CD4-positive, alpha-beta T cell treated with Interleukin-17A for 4 hours (primary cell): ENCODE results near the gene IL17D.
"Not testable (repeated sequence)": the region's sequence is repeated elsewhere in the genome, so short reads cannot be mapped to it uniquely, and the experiment has no call there.

Source experiments
- DNase-seq: peaks from one replicate; pipeline ENCODE4 v3.0.0-alpha.2; 2020; ENCODE audit warnings: mixed read lengths

IL17D gene

GRCh38 chr13:20702915-20703779, at the start of gene IL17D:
IL17D (plus strand) TSS chr13:20703699; CDS start chr13:20704002, 303 bp downstream.
- peak; percentile 41 for DNase-seq

- no peak for DNase-seq
Observed at GRCh38 chr13:20654156-20654555, 49.3 kb upstream of the IL17D start.

- DNase-seq, result no peak
Observed at GRCh38 chr13:20658451-20659040, 45.0 kb upstream of the IL17D start.

- DNase-seq, result no peak
Observed at GRCh38 chr13:20664351-20664750, 39.1 kb upstream of the IL17D start.

- no peak for DNase-seq
Observed at GRCh38 chr13:20666948-20667347, 36.6 kb upstream of the IL17D start.

GRCh38 chr13:20667857-20668437, 35.6 kb upstream of the IL17D start:
- no peak for DNase-seq

GRCh38 chr13:20669162-20669561, 34.3 kb upstream of the IL17D start:
- no peak for DNase-seq

GRCh38 chr13:20671789-20672188, 31.7 kb upstream of the IL17D start:
- DNase-seq, result no peak

- DNase-seq, result no peak
Observed at GRCh38 chr13:20672772-20673171, 30.7 kb upstream of the IL17D start.

- DNase-seq, result no peak
Observed at GRCh38 chr13:20673715-20674114, 29.8 kb upstream of the IL17D start.

GRCh38 chr13:20676213-20676612, 27.3 kb upstream of the IL17D start:
- DNase-seq, result no peak

GRCh38 chr13:20678606-20679005, 24.9 kb upstream of the IL17D start:
- DNase-seq, result not testable (repeated sequence)

GRCh38 chr13:20679879-20680278, 23.6 kb upstream of the IL17D start:
- no peak for DNase-seq

- no peak for DNase-seq
Observed at GRCh38 chr13:20680416-20681080, 23.0 kb upstream of the IL17D start.

GRCh38 chr13:20681481-20681880, 22.0 kb upstream of the IL17D start:
- DNase-seq, result not testable (repeated sequence)

GRCh38 chr13:20682061-20682460, 21.4 kb upstream of the IL17D start:
- no peak for DNase-seq

- no peak for DNase-seq
Observed at GRCh38 chr13:20684041-20684440, 19.5 kb upstream of the IL17D start.

GRCh38 chr13:20684546-20684945, 19.0 kb upstream of the IL17D start:
- DNase-seq, result no peak

GRCh38 chr13:20685092-20685491, 18.4 kb upstream of the IL17D start:
- DNase-seq, result no peak

- DNase-seq, result no peak
Observed at GRCh38 chr13:20686167-20686566, 17.3 kb upstream of the IL17D start.

GRCh38 chr13:20686863-20687579, 16.5 kb upstream of the IL17D start:
- no peak for DNase-seq

GRCh38 chr13:20689291-20689690, 14.2 kb upstream of the IL17D start:
- DNase-seq, result no peak

GRCh38 chr13:20691616-20692015, 11.9 kb upstream of the IL17D start:
- no peak for DNase-seq
